ENCODE results near the gene CHORDC1. TPM values are rescaled to one million over a fixed set of nuclear protein-coding genes. Genes with fewer than 3 reads are reported as not detected.
"Not testable (repeated sequence)": the region's sequence is repeated elsewhere in the genome, so short reads cannot be mapped to it uniquely, and the experiment has no call there.

The CHORDC1 gene
- total RNA-seq, 1 donor from 2014 or later: 149 TPM

- DNase-seq: no peak
- peaks cover 40% of the 10 kb centered on the region for H3K36me3 Mint-ChIP-seq (ENCODE audit: low read depth)
- H3K27ac Mint-ChIP-seq: no peak overlapping the region
- peaks cover 5% of the 10 kb centered on the region for H3K4me1 Mint-ChIP-seq
- intact Hi-C loops (cut with micrococcal nuclease): no loop called here
- H3K27me3 Mint-ChIP-seq: no peaks in the 10 kb centered on the region
- H3K4me3 Mint-ChIP-seq: no peak overlapping the region
- no peaks in the 10 kb centered on the region for H3K9me3 Mint-ChIP-seq
Observed at GRCh38 chr11:90202342-90202741, 20.5 kb downstream of the CHORDC1 start.

DNA sequence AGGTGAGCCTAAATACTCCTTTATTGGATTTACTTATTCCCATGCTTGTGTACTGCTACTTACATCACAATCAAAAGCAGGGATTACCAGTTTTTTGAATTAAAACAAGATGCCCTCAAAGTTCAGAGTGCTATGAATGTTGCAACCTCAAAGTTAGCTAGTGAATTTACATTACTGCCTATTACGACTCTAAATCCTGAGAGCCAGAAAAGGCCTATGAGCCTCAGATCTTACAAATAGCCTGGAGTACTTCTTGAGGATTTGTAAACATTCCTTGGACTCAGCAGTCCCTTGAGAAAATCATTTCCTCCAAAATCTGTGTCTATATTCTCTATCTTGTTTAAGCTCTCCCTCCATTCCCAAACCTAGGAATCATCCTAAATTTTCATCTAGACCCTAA lies 25.5 kb downstream of the CHORDC1 start:
- intact Hi-C loops (cut with micrococcal nuclease): no loop called here
- Mint-ChIP-seq H3K27ac (no peak overlapping the region), H3K36me3 (ENCODE audit: low read depth) (peaks cover 22% of the 10 kb centered on the region), H3K4me3 (no peak overlapping the region), H3K27me3 (no peaks in the 10 kb centered on the region), H3K4me1 (peaks cover 2% of the 10 kb centered on the region), H3K9me3 (no peaks in the 10 kb centered on the region)
- DNase-seq: no peak

DNA sequence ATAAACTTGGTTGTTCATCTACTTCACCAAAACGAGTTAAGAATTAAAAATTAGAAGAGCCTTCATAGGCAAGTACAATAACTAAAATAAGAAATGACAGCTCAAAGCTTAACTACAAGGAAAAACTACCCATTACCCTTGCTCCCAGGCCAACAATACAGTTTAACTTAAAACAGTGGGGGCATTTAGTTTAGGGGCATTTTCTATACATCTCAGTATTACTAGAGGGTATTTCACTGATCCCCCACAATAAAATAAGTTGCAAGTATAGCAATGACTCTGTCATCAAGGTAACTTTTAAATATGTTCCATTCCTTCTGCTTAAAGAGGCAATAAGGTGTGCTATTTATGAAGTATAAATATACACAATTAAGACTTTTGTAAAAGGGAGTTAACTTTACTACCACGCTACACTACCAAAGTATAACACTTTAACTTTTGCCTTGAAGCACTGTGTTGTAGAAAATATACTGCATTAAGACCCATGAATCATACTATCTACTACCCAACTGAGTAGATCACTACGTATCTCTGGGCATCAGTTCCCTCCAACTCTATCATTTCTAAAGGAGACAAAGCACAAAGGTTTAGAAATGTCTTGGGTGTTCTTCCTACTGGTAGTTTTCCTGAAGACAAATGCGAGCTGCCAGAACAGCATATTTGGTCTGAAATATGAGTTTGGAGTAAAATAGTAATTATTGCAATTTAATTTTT lies 29.8 kb downstream of the CHORDC1 start:
- intact Hi-C loops (cut with micrococcal nuclease): no loop called here
- Mint-ChIP-seq H3K4me3 (no peak overlapping the region), H3K4me1 (no peaks in the 10 kb centered on the region), H3K27me3 (no peaks in the 10 kb centered on the region), H3K9me3 (no peaks in the 10 kb centered on the region), H3K36me3 (ENCODE audit: low read depth) (peaks cover 10% of the 10 kb centered on the region), H3K27ac (no peak overlapping the region)
- DNase-seq: no peak

DNA sequence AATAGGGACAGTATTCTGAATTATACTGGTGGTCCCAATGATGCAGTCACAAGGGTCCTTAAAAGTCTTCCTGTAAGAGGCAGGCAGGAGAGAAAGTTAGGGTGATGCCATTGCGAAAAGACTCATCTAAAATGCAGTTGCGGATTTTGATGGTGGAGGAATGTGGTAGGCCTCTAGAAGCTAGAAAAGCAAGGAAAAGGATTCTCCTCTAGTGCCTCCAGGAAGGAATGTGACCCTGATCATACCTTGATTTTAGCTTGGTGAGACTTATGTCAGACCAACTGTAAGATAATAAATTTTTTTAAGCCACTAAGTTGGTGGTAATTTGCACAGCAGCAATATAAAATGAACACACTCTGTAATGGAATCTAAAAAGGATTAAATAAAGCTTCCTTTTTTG lies 33.8 kb downstream of the CHORDC1 start:
- no peak overlapping the region for H3K4me3 Mint-ChIP-seq
- intact Hi-C loops (cut with micrococcal nuclease): no loop called here
- no peak for DNase-seq
- no peaks in the 10 kb centered on the region for H3K27me3 Mint-ChIP-seq
- no peaks in the 10 kb centered on the region for H3K9me3 Mint-ChIP-seq
- no peak overlapping the region for H3K27ac Mint-ChIP-seq
- peaks cover 7% of the 10 kb centered on the region for H3K36me3 Mint-ChIP-seq (ENCODE audit: low read depth)
- H3K4me1 Mint-ChIP-seq: no peaks in the 10 kb centered on the region

- Mint-ChIP-seq H3K9me3 (no peaks in the 10 kb centered on the region), H3K27ac (no peak overlapping the region), H3K36me3 (ENCODE audit: low read depth) (peaks cover 7% of the 10 kb centered on the region), H3K4me1 (no peaks in the 10 kb centered on the region), H3K27me3 (no peaks in the 10 kb centered on the region), H3K4me3 (no peak overlapping the region)
- no peak for DNase-seq
- intact Hi-C loops (cut with micrococcal nuclease): no loop called here
Observed at GRCh38 chr11:90187839-90188238, 35.0 kb downstream of the CHORDC1 start.

DNA sequence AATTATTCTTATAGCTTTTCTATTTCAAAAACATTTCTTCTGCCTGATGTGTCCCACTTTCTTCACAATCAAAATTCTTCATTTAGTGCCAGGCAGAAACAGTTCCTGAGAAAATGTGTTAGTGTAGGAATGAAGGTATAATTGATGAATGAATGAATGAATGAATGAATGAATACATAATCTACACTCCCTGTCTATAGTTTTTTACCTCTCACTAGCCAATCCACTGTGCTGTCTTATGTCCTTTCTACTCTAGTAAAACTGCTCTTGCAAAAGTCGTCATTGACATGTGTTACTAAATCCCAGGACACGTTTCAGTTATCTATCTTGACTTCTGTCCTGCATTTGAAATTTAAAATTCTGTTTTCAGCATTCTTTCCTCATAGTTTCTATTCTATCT lies 42.9 kb downstream of the CHORDC1 start:
- H3K36me3 Mint-ChIP-seq (ENCODE audit: low read depth): no peaks in the 10 kb centered on the region
- DNase-seq: no peak
- H3K27me3 Mint-ChIP-seq: no peaks in the 10 kb centered on the region
- no peak overlapping the region for H3K4me3 Mint-ChIP-seq
- no peaks in the 10 kb centered on the region for H3K4me1 Mint-ChIP-seq
- intact Hi-C loops (cut with micrococcal nuclease): no loop called here
- no peaks in the 10 kb centered on the region for H3K9me3 Mint-ChIP-seq
- H3K27ac Mint-ChIP-seq: no peak overlapping the region

DNA sequence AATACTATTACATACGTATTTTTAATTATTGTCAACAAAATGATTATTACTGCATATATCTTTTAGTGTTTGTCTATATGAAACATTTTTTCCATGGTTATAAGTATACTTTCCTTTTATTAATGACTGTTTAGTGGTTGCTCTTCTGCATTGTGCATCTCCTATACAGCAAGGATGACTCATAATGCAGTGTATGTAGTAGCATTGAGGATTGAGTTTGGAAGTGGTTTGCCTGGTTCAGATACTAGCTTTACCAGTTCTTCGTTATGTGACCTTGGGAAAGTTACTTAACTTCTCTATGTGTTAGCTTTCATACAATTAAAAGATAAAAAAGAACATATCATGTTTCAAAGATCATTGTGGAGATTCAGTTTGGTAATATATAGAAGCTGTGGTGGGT lies 44.1 kb downstream of the CHORDC1 start:
- Mint-ChIP-seq H3K4me3 (no peak overlapping the region), H3K4me1 (no peaks in the 10 kb centered on the region), H3K36me3 (ENCODE audit: low read depth) (no peaks in the 10 kb centered on the region), H3K27ac (no peak overlapping the region), H3K27me3 (no peaks in the 10 kb centered on the region), H3K9me3 (no peaks in the 10 kb centered on the region)
- intact Hi-C loops (cut with micrococcal nuclease): no loop called here
- DNase-seq: no peak

DNA sequence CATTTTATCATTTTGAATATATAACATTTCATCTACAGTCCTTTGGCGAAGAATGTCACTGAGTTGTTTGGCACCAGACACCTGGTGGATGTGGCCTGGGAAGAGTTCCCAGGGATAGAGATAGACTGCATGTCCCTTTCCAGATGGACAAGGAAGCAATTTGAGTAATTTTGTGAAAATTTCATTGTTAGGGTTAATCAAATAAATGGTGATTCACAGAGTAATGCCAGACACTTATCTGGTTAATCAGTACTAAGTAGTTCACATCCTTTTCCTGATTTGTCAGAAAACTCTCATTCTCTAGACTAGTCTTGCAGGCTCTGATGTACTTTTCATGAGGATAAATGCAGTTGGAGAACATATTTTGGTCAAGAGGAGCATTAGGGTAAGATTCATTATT lies 46.8 kb downstream of the CHORDC1 start:
- intact Hi-C loops (cut with micrococcal nuclease): no loop called here
- no peak for DNase-seq
- Mint-ChIP-seq H3K9me3 (no peaks in the 10 kb centered on the region), H3K4me3 (no peak overlapping the region), H3K27ac (no peak overlapping the region), H3K4me1 (no peaks in the 10 kb centered on the region), H3K27me3 (no peaks in the 10 kb centered on the region), H3K36me3 (ENCODE audit: low read depth) (no peaks in the 10 kb centered on the region)

DNA sequence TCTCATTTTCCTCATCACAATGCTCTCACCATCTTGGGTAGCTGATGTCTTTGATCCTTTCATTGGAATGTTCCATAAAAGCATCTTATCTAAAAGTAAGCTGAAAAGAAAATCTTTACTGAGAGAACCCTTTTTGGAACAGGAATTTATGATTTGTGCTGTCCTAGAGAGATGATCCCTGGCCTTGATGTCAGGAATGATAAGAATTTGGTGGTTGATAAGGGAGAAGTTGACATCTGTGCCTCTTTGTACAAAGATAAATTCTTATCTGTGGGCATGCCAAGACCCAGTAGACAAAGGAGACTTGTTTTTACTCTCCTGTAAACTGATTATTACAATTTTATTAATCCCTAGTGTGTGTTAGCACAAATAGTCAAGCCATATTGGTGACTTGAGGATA lies 51.5 kb downstream of the CHORDC1 start:
- H3K4me3 Mint-ChIP-seq: no peak overlapping the region
- peaks cover 3% of the 10 kb centered on the region for H3K27me3 Mint-ChIP-seq
- no peak overlapping the region for H3K27ac Mint-ChIP-seq
- no peaks in the 10 kb centered on the region for H3K9me3 Mint-ChIP-seq
- no peaks in the 10 kb centered on the region for H3K4me1 Mint-ChIP-seq
- intact Hi-C loops (cut with micrococcal nuclease): no loop called here
- H3K36me3 Mint-ChIP-seq (ENCODE audit: low read depth): no peaks in the 10 kb centered on the region
- no peak for DNase-seq

DNA sequence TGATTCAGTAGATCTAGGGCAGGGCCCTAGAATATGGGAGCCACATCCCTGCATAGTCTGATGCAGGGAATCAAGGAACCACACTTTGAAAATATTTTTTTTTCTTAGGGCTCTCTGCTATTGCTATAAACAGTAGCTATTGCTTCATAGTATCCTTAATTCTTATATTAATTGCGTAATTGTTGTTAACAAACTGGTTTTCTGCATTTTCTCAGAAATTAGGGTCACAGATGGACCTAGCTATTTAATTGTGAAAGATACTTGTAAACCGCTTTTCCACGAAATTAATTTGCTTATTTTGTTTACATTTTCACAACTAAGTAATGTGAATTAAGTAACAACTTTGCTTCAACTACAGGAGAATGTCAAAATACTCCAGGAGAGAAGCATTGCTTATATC lies 54.3 kb downstream of the CHORDC1 start:
- no peaks in the 10 kb centered on the region for H3K36me3 Mint-ChIP-seq (ENCODE audit: low read depth)
- H3K27ac Mint-ChIP-seq: no peak overlapping the region
- intact Hi-C loops (cut with micrococcal nuclease): no loop called here
- H3K4me1 Mint-ChIP-seq: no peaks in the 10 kb centered on the region
- DNase-seq: no peak
- H3K9me3 Mint-ChIP-seq: no peaks in the 10 kb centered on the region
- H3K4me3 Mint-ChIP-seq: no peak overlapping the region
- H3K27me3 Mint-ChIP-seq: peaks cover 3% of the 10 kb centered on the region

DNA sequence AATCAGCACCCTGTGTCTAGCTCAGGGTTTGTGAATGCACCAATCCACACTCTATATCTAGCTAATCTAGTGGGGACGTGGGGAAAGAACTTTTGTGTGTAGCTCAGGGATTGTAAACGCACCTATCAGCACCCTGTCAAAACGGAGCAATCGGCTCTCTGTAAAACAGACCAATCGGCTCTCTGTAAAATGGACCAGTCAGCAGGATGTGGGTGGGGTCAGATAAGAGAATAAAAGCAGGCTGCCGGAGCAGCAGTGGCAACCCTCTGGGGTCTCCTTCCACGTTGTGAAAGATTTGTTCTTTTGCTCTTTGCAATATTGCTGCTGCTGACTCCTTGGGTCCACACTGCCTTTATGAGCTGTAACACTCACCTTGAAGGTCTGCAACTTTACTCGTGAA lies 55.1 kb downstream of the CHORDC1 start:
- H3K27me3 Mint-ChIP-seq; H3K4me1 Mint-ChIP-seq; H3K27ac Mint-ChIP-seq; H3K36me3 Mint-ChIP-seq (ENCODE audit: low read depth); H3K4me3 Mint-ChIP-seq; intact Hi-C loops (cut with micrococcal nuclease); DNase-seq; H3K9me3 Mint-ChIP-seq: not testable (repeated sequence)

DNA sequence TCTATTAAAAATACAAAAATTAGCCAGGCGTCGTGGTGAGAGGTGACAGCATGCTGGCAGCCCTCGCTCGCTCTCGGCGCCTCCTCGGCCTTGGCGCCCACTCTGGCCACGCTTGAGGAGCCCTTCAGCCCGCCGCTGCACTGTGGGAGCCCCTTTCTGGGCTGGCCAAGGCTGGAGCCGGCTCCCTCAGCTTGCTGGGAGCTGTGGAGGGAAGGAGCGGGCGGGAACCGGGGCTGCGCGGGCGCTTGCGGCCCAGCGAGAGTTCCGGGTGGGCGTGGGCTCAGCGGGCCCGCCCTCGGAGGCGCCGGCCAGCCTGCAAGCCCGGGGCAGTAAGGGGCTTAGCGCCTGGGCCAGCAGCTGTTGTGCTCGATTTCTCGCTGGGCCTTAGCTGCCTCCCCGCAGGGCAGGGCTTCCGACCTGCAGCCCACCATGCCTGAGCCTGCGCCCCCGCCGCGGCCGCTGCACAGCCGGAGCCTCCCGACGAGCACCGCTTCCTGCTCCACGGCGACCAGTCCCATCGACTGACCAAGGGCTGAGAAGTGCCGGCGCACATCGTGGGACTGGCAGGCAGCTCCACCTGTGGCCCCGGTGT lies 55.8 kb downstream of the CHORDC1 start:
- intact Hi-C loops (cut with micrococcal nuclease); H3K27ac Mint-ChIP-seq; DNase-seq; H3K4me3 Mint-ChIP-seq; H3K9me3 Mint-ChIP-seq; H3K36me3 Mint-ChIP-seq (ENCODE audit: low read depth); H3K27me3 Mint-ChIP-seq; H3K4me1 Mint-ChIP-seq: not testable (repeated sequence)
